Activated B cell treated with CpG ODN at 0.5 μM for 24 hours (primary cell): ENCODE results near the gene CETP. TPM values are rescaled to one million over a fixed set of nuclear protein-coding genes. Genes with fewer than 3 reads are reported as not detected.

Experiments
- ATAC-seq: fragments of 200-7000 bp; cut with Tn5 transposase; one replicate; pipeline ENCODE4 v1.10.0; 2021; ENCODE audit warnings: low read depth, mild to moderate bottlenecking, moderate library complexity
- CTCF ChIA-PET: fragments of 350-600 bp; sonication (Branson Sonifier 250); formaldehyde crosslinking; loops from one replicate; lab custom pipeline; 2021; ENCODE audit warnings: antibody characterized with exemption; lab: Charles Lee
- POLR2A ChIA-PET: fragments of 350-600 bp; sonication (Branson Sonifier 250); formaldehyde crosslinking; loops from one replicate; lab custom pipeline; 2021; ENCODE audit warnings: antibody characterized with exemption; lab: Charles Lee
- DNase-seq: peaks from one replicate; pipeline ENCODE4 v3.0.0; 2022
- H3K27ac Mint-ChIP-seq: one replicate; pipeline ENCODE4 v1.8.0; 2020; ENCODE audit warnings: mixed read lengths
- H3K27me3 Mint-ChIP-seq: one replicate; pipeline ENCODE4 v1.8.0; 2021; ENCODE audit warnings: mixed read lengths
- H3K36me3 Mint-ChIP-seq: one replicate; pipeline ENCODE4 v1.8.0; 2021; ENCODE audit warnings: low read depth, mixed read lengths
- H3K4me1 Mint-ChIP-seq: one replicate; pipeline ENCODE4 v1.8.0; 2021; ENCODE audit warnings: mixed read lengths
- H3K4me3 Mint-ChIP-seq: one replicate; pipeline ENCODE4 v1.8.0; 2020; ENCODE audit warnings: mild to moderate bottlenecking, mixed read lengths
- H3K9me3 Mint-ChIP-seq: one replicate; pipeline ENCODE4 v1.8.0; 2020; ENCODE audit warnings: mixed read lengths
- CTCF ChIP-seq: fragments of 200-600 bp; IDR thresholded peaks from one replicate; pipeline ENCODE4 v1.8.0; 2022; ENCODE audit warnings: antibody characterized with exemption, mild to moderate bottlenecking
- intact Hi-C: fragments of 100-400 bp; cut with micrococcal nuclease; formaldehyde crosslinking; loops from one replicate; pipeline ENCODE4 v1.15.1; 2024
- total RNA-seq: library from RNA; stranded (reverse); gene quantifications from 2 replicates; pipeline ENCODE4 v1.2.3, GENCODE V29; 2022

The CETP gene
- 1.0 and 1.4 TPM in 2 replicates for total RNA-seq

- Mint-ChIP-seq H3K4me3 (no peak within 1 kb of the TSS), H3K9me3 (no peaks in the 10 kb centered on the region), H3K27me3 (no peaks in the 10 kb centered on the region), H3K4me1 (peaks cover 24% of the 10 kb centered on the region), H3K27ac (no peak within 1 kb of the TSS), H3K36me3 (no peaks in the 10 kb centered on the region)
- no peak for ATAC-seq
- POLR2A ChIA-PET, result interaction anchor here (0.9 to 1.3 kb wide), 2 partner anchors 43 to 73 kb away, joined by 3 read pairs; no protein-coding TSS in a partner anchor
- no peak for TF ChIP-seq CTCF
- CTCF ChIA-PET, result interaction anchor here (1.2 to 6.9 kb wide), 4 partner anchors 10 to 122 kb away, joined by 3 to 108 read pairs (median 30); no protein-coding TSS in a partner anchor
- intact Hi-C loops, result loop anchor here (10.0 kb wide), 1 partner anchor 453 kb away; no protein-coding TSS in a partner anchor
- no peak for DNase-seq
These were observed at the start of gene CETP for GRCh38 chr16:56961851-56962281. Gene CETP (plus strand): TSS chr16:56961950. CDS start chr16:56961980, 30 bp downstream.

DNA sequence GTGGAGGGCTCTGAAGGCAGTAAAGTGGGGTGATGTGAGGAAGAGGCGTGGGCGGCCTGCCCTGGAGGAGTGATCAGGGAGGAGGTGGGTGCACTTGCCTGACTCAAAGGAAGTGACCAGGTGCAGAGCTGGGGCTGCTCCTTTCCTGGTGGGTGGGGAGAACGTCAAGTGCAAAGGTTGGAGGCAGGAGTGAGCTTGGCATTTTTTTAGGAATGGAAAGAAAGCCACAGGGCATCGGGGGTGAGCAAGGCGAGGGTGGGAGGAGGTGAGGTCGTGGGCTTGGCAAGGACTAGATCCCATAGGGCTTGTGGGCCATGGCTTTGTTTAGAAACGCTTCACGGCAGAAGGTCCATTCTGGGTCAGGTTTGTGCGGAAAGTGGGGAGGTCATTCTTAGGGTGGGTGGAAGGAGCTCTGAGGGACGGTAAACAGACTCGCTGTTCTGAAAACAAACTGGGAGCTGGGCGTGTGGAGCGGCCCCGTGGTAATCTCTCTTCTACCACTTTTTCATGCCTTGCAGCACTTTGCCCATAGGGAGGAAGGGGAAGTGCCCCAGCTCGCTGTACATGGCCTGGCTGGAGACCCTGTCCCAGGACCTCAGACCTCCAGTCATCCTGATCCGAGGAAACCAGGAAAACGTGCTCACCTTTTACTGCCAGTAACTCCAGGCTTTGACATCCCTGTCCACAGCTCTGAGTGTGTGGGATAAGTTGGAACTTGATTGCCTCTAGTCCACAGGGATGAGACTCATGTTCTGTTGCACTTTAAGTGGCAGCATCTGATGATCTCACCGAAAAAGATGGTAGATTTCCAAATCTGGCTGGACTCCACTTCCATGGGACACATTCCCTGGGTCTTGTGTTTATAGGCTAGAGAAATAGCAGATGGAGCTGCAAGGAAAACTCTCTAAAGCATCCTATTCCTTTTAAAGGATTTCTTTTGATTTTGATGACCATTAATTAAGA is 48.7 kb upstream of the CETP start:
- ChIA-PET POLR2A (interaction anchor here (0.5 to 20.0 kb wide), 7 partner anchors 9 to 276 kb away, joined by 3 to 795 read pairs (median 5); partner anchors contain the start of gene HERPUD1), CTCF (interaction anchor here (1.1 to 1.8 kb wide), 3 partner anchors 21 to 46 kb away, joined by 4 to 6 read pairs (median 5); no protein-coding TSS in a partner anchor)
- ATAC-seq (peak; percentile 6), DNase-seq (no peak)
- TF ChIP-seq CTCF, result no peak
- intact Hi-C loops, result loop anchor here (1.0 to 2.0 kb wide), 2 partner anchors 18 to 24 kb away; no protein-coding TSS in a partner anchor
- Mint-ChIP-seq H3K27me3 (no peaks in the 10 kb centered on the region), H3K4me1 (peaks cover 89% of the 10 kb centered on the region), H3K27ac (peak overlapping the region; percentile 96), H3K4me3 (peak overlapping the region; percentile 64), H3K9me3 (peaks cover under 1% of the 10 kb centered on the region), H3K36me3 (no peaks in the 10 kb centered on the region)

DNA sequence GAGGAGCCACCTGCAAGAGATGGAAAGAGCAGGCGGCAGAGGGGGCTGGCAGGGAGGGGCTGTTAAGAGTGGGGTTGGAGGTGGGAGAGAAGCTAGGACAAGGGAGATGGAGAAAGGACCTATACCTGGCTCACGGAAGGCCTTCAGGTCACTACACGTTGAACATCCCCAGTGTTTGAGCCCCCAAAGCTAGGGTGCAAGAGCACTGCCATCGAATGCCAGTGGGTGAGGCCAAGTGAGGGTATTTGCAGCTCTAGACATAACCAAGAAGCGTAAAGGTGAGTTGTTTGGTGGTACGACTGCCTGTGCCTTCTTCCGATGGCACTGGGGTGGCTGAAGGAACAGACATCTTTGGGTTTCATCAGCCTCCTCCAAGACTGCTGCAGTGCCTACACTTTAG is 46.9 kb upstream of the CETP start:
- TF ChIP-seq CTCF, result no peak
- POLR2A ChIA-PET, result interaction anchor here (20.0 kb wide), 1 partner anchor 22 kb away, joined by 795 read pairs; the partner anchor contains the start of gene HERPUD1
- CTCF ChIA-PET, result interaction anchor here (1.1 to 1.6 kb wide), 2 partner anchors 46 to 48 kb away, joined by 3 read pairs; no protein-coding TSS in a partner anchor
- H3K27me3 Mint-ChIP-seq, result no peaks in the 10 kb centered on the region
- H3K4me3 Mint-ChIP-seq, result no peak overlapping the region
- DNase-seq (no peak), ATAC-seq (no peak)
- H3K36me3 Mint-ChIP-seq, result no peaks in the 10 kb centered on the region
- H3K4me1 Mint-ChIP-seq, result peaks cover 99% of the 10 kb centered on the region
- intact Hi-C loops, result no loop called here
- peaks cover 3% of the 10 kb centered on the region for H3K9me3 Mint-ChIP-seq
- peak overlapping the region; percentile 96 for H3K27ac Mint-ChIP-seq

GRCh38 chr16:56915336-56916119 is 46.2 kb upstream of the CETP start:
- intact Hi-C loops, result loop anchor here (2.0 kb wide), 1 partner anchor 45 kb away; no protein-coding TSS in a partner anchor
- ATAC-seq (no peak), DNase-seq (no peak)
- peaks cover 3% of the 10 kb centered on the region for H3K9me3 Mint-ChIP-seq
- H3K27ac Mint-ChIP-seq, result peak overlapping the region; percentile 96
- peaks cover 99% of the 10 kb centered on the region for H3K4me1 Mint-ChIP-seq
- no peaks in the 10 kb centered on the region for H3K27me3 Mint-ChIP-seq
- no peak overlapping the region for H3K4me3 Mint-ChIP-seq
- no peaks in the 10 kb centered on the region for H3K36me3 Mint-ChIP-seq
- ChIA-PET CTCF (interaction anchor here (1.1 to 1.6 kb wide), 2 partner anchors 47 to 49 kb away, joined by 3 read pairs; no protein-coding TSS in a partner anchor), POLR2A (interaction anchor here (20.0 kb wide), 1 partner anchor 22 kb away, joined by 795 read pairs; the partner anchor contains the start of gene HERPUD1)
- TF ChIP-seq CTCF, result no peak
